GDM1 (cell line): ENCODE results near the gene ARMC10.
"Not testable (repeated sequence)": the region's sequence is repeated elsewhere in the genome, so short reads cannot be mapped to it uniquely, and the experiment has no call there.

Source experiments
- DNase-seq: peaks from one replicate; lab custom pipeline; 2025; lab: John Stamatoyannopoulos, UW

The ARMC10 gene

DNA sequence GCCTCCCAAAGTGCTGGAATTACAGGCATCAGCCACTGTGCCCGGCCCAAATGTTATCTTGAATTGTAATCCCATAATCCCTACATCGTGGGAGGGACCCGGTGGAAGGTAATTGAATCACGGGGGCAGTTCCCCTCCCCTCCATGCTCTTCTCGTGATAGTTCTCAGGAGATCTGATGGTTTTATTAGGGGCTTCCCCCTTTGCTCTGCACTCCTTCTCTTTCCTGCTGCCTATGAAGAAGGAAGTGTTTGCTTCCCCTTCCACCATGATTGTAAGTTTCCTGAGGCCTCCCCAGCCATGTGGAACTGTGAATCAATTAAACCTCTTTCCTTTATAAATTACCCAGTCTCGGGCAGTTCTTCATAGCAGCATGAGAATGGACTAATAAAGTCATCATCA lies 3.3 kb downstream of the ARMC10 start:
- DNase-seq = not testable (repeated sequence)

DNA sequence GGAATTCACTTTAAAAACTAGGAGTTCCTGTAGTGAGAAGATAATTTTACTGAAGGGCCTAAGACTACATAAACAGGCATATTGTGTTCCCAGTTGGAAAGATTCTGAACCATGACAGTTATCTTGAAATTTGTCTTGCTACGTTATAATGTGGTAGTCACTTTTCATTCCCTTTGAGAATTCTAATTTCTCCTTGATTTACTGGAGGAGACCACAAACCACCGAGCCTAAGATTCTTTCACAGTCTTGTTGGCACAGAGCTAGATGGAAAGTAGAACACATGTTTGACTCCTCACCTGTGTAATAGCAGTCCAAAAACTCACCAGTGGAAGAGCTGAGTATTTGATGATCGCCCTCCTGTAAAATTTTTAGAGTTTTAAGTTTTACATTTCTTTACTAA lies 4.9 kb downstream of the ARMC10 start:
- no peak for DNase-seq

DNA sequence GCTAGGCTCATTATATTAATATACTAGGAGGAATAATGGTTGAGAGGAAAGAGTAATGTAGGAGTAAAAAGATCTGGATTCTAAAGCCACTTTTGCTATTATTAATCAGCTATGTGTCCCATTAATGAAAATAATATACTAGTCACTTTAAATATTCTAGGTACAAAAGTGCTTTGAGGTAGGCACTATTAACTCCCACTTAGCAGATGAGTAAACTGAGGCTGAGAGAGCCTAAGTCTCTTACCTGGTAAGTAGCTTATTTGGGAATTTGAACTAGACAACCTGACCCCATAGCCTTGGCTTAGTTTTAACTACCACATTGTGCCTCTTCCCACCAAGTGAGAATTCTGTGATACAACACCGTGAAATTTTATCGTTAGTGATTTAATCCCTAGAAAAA lies 6.0 kb downstream of the ARMC10 start:
- DNase-seq = no peak

DNA sequence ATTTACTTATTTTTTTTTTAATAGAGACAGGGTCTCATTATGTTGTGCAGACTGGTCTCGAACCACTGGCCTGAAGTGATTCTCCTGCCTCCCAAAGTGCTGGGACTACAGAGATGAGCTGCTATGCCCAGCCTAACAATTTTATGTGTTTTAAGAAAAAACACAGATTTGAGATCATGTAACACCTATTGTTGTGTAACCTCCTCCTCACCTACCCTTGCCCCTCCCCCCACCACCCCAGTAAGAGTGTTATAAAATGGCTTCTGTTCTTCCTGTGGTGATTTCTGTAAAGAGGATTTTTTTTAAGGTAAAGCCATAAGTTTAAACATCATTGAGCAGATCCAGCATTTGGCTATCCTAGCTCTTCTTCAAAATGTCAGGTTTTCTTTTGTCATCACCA lies 7.6 kb downstream of the ARMC10 start:
- no peak for DNase-seq

- DNase-seq = no peak
Measured at GRCh38 chr7:103083210-103083609, 8.3 kb downstream of the ARMC10 start.

- not testable (repeated sequence) for DNase-seq
Measured at GRCh38 chr7:103092321-103092720, 17.4 kb downstream of the ARMC10 start.

GRCh38 chr7:103093429-103093828 lies 18.5 kb downstream of the ARMC10 start:
- DNase-seq = no peak

GRCh38 chr7:103094102-103094501 lies 19.2 kb downstream of the ARMC10 start:
- DNase-seq = no peak

- not testable (repeated sequence) for DNase-seq
Measured at GRCh38 chr7:103095558-103095957, 20.6 kb downstream of the ARMC10 start.

DNA sequence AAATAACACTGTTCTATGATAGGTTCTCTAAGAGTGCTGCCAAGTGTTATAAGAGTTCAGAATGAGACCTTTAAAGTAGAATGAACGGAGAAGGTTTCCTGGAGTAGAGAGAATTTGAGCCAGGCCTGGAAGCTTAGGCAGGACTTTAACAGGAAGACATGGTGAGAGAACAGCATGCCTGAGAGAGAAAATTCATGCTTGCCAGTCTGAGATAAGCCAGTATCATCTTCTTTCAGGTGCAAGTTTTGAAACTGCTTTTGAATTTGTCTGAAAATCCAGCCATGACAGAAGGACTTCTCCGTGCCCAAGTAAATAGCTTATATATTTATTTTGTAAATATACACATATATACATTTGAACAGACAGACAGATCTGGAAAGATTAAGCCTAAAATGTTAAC lies 22.1 kb downstream of the ARMC10 start:
- DNase-seq = no peak

DNA sequence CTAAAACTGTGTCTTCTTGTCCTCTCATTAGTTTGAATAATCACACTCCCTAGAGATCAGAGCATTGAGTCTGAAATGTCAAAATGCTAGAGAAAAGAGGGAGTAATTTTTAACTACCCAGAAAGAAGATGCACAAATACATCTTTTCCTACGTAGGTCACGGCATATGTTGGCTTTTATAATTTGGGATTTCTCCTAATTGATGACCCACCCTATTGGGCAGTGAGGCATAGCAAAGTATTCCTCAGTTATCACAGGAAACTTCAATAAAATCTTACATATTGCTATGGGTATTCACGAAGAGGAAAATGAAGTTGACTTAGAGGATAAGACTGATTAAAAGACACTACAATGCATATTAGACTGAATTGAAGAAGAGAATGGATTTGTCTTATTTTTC lies 25.4 kb downstream of the ARMC10 start:
- DNase-seq = no peak

GRCh38 chr7:103101543-103101942 lies 26.6 kb downstream of the ARMC10 start:
- no peak for DNase-seq

GRCh38 chr7:103106005-103106702 lies 31.2 kb downstream of the ARMC10 start:
- DNase-seq = no peak

- DNase-seq = not testable (repeated sequence)
Measured at GRCh38 chr7:103106703-103107070, 31.7 kb downstream of the ARMC10 start.

DNA sequence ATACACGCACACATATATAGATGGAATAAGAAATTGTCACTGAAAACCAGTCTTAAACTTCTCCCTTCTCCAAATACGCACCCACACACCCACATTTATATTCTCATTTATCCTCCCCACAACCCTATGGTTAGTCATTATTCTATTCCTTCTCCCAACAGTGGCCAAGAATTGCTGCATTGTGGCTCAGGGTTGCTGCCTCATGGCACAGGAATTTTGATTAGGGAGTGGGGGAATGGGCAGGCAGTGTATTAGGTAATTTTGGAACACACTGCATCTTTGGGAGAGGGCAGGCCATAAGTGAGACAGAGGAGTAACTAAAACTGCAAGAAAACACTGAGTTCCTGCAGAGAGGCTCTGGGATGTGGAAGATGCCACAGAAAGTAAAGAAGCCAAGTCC lies 38.2 kb downstream of the ARMC10 start:
- DNase-seq = no peak

DNA sequence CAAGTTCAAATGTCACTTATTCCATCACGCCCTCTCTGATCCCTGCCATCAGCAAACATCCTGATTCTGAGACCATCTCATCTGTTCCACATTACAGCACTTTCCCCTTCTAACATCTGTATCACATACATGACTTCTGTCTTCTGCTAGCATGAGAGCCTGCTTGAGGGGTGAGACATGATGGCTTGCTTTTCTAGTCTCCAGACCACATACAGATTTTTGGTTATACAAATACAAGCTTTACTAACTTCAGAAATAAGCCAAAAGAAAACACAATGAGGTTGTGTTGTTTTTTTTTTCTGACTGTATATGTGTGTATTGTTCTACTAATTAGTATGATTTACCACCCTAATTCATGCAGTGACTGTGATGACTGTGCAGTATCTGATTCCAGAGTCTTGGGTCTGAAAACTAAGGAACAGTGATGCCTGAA lies 39.7 kb downstream of the ARMC10 start:
- no peak for DNase-seq

- no peak for DNase-seq
Measured at GRCh38 chr7:103115771-103116170, 40.8 kb downstream of the ARMC10 start.

- no peak for DNase-seq
Measured at GRCh38 chr7:103116511-103116910, 41.6 kb downstream of the ARMC10 start.

GRCh38 chr7:103116991-103117390 lies 42.1 kb downstream of the ARMC10 start:
- DNase-seq = no peak

GRCh38 chr7:103117465-103117864 lies 42.5 kb downstream of the ARMC10 start:
- DNase-seq = no peak

DNA sequence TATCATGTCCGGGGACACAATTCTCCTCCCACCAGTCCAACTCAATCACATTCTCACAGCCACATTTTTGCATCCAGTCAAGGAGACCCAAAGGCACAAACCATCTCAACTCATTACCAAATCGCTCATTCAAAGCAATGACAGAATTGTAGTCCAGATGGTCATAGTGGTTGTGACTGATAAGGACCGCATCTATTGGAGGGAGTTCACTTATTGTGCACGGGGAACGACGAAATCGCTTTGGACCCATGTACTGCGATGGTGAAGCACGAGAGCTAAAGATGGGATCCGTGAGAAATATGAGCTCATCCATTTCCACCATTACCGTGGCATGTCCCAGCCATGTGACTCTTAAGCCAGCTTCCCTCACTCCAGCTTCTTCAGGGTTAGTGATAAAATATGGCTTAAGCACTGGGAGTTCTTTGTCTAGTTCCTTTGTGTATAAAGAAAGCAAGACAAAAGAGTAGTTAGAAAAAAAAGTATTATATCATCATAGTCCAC lies 44.9 kb downstream of the ARMC10 start:
- DNase-seq = no peak

- DNase-seq = no peak
Measured at GRCh38 chr7:103120362-103120761, 45.4 kb downstream of the ARMC10 start.

DNA sequence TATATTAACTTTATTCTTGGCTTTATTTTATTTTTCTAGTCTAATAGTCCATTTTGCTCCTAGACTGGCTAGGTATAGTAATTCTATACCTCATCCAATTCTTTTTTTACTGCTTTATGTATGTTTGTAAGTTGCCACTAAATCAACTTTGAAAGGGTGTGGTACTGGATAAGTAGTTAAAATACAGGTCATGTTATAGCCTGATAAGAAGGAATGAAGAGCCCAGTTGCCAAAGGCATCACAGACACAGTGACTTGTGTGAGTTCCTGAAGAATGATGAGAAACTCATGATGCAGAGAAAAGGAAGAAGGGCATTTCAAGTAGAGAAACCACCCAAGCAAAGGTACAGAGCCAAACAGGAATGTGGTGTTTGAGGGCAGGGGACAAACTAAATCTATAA lies 46.7 kb downstream of the ARMC10 start:
- DNase-seq = no peak

DNA sequence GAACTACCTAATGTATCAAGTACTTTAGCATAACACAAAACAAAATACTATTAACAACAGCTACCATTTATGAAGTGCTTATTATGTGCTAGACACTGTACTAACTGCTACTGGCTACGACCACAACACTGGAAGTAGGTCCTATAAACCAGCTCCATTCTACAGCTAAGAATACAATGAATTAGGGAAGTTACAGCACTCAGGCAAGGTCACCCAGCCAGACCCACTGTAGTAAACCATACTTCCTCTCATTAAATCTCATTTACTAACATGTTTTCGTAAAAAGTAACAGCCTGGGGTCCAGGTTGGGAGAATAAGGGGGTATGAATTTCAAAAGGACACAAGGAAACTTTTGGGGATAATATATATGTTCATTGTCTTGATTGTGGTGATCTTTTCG lies 48.6 kb downstream of the ARMC10 start:
- no peak for DNase-seq
